RCC 7860 (cell line): Measurements from ENCODE around the gene ZNRF4.

Experiments used
- DNase-seq: peaks from one replicate; pipeline ENCODE4 v3.0.0-alpha.2; 2015; ENCODE audit warnings: low spot score
- FAIRE-seq: peaks from 2 replicates; lab custom pipeline; 2012; peaks lifted over from hg19 to GRCh38; lab: Jason Lieb, UNC

The ZNRF4 gene

GRCh38 chr19:5498830-5499550 is 43.8 kb downstream of the ZNRF4 start:
- no peak for DNase-seq
- no peak for FAIRE-seq

DNA sequence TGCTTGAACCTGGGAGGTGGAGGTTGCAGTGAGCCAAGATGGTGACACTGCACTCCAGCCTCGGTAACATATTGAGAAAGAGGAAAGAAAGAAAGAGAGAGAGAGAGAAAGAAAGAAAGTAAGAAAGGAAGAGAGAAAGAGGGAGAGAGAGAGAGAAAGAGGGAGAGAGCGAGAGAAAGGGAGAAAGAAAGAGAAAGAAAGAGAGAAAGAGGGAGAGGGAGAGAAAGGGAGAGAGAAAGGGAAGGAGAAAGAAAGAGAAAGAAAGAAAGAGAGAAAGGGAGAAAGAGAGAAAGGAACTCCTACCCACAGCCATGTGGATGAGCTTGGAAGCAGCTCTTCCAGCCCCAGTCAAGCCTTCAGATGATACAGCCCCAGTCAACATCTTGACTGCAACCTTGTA is 46.7 kb downstream of the ZNRF4 start:
- FAIRE-seq (no peak), DNase-seq (no peak)

GRCh38 chr19:5503598-5503997 is 48.4 kb downstream of the ZNRF4 start:
- no peak for DNase-seq
- FAIRE-seq, result no peak

DNA sequence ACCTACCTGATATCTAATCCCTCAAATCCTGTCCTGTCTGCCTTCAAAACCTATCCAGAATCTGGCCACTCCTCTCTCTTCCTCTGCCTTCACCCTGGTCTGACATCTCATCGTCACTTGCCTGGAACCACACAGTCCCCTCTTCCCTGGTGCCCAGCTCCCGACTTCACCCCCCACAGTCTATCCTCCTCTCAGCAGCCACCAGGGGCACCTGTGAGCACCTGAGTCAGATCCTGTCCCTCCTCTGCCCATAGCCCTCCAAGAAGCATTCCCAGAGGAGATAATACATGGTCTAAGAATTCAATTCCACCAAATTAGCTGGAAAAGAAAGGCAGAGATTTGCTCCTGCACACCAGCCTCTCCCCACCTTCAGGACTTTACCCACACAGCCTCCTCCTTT is 48.9 kb downstream of the ZNRF4 start:
- no peak for DNase-seq
- FAIRE-seq, result no peak
